Right ventricle myocardium superior (tissue), 1 donor: ENCODE measurements around the gene UFSP1. TPM values are rescaled to one million over a fixed set of nuclear protein-coding genes. Genes with fewer than 3 reads are reported as not detected.

Source experiments
- ATAC-seq: fragments of 200-7000 bp; cut with Tn5 transposase; one replicate; pipeline ENCODE4 v1.9.1; 2020; ENCODE audit warnings: mild to moderate bottlenecking; ENCODE audit not compliant: poor library complexity
- DNase-seq: peaks from one replicate; pipeline ENCODE4 v3.0.0-alpha.2; 2020
- intact Hi-C: fragments of 100-400 bp; cut with DNase I; formaldehyde crosslinking; loops from one replicate; pipeline ENCODE4 v1.11.2; 2022
- total RNA-seq: library from RNA; stranded (reverse); fragmentation: NEBNext Ultra II Directional; extraction: Animal tissue kit (Norgen Biotek cat#: 25700); gene quantifications from one replicate; pipeline ENCODE4 v1.2.1, GENCODE V29; 2021
- donor health status: DM: no; HTN: yes; CAD: no; lungs with severe emphysema.

UFSP1 gene
- total RNA-seq, 1 donor from 2014 or later = 2.2 TPM

DNA sequence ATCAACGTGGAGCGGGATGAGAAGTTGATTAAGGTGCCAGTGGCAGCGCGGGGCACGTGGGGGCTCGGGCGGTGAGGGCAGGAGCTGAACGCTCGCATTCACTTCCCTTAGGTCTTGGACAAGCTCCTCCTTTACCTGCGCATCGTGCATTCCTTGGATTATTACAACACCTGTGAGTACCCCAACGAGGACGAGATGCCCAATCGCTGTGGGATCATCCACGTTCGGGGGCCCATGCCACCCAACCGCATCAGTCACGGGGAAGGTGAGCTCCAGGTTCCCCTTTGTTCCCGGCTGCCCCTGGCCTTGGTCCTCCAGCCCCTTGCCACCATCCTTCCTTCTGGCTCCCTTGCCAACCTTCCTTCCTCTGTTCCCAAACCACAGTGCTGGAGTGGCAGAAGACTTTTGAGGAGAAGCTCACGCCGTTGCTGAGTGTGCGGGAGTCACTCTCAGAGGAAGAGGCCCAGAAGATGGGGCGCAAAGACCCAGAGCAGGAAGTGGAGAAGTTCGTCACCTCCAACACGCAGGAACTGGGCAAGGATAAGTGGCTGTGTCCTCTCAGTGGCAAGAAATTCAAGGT, 2.5 kb downstream of the UFSP1 start:
- intact Hi-C loops = no loop called here
- ATAC-seq = no peak
- DNase-seq = no peak

DNA sequence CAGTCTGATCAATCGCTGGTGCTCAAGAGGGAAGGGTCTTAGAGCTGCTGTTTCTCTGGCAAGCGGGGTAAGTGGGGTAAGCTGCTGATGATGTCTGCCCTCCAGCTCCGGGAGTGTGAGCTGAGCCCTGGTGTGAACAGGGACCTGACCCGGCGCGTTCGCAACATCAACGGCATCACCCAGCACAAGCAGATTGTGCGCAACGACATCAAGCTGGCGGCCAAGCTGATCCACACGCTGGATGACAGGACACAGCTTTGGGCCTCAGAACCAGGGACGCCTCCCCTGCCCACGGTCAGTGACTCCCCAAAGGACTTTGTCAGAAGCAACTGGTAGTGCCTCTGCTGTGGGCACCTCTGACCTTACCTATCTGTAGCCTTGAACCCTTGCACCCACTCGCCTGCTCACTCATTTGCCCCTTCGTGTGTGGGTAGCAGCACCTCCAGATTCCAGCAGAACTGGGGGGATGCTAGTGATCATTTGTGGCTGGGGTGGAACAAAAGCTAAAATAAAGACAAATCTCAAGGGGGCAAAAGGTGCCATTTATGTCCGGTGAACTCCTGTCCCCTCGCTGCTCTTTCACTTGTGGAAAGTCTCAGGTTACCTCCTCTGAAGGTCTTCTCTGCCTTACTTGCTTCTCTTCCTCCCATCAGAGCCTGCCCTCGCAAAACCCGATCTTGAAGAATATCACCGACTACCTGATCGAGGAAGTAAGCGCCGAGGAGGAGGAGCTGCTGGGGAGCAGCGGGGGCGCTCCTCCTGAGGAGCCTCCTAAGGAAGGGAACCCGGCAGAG, 3.2 kb downstream of the UFSP1 start:
- no peak for ATAC-seq
- intact Hi-C loops = no loop called here

DNA sequence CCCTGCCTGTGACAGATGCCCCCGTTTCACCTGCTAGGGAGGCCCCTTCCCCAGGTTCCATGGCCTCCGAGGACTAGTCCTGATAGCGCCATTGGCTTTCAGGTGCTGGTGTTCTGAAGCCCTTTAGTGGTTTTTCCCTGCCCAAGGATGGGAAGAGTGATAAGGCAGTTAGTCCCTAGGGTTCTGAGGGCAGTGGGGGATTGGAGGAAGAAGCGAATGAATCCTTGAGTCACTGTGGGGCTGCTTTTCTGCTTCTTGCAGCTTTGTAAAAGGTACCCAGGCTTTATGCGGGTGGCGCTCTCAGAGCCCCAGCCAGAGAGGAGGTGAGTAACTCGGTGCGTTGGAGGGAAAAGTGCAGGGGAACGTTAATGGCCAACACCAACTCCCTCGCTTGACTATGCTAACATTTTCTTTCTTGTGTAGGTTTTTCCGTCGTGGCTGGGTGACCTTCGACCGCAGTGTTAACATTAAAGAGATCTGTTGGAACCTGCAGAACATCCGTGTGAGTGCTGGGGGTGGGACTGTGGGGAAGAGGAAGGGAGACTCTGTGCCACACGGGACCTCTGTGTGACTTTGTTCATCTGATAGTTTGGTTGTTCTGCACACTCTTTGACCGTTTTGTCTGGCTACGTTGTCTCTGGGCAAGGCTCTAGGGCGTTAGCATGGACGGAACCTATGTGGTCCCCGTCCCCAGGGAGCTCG, 3.9 kb downstream of the UFSP1 start:
- ATAC-seq = no peak
- DNase-seq = no peak
- intact Hi-C loops = no loop called here

More for the DNA sequence above, 3.2 kb downstream of the UFSP1 start:
- no peak for DNase-seq

DNA sequence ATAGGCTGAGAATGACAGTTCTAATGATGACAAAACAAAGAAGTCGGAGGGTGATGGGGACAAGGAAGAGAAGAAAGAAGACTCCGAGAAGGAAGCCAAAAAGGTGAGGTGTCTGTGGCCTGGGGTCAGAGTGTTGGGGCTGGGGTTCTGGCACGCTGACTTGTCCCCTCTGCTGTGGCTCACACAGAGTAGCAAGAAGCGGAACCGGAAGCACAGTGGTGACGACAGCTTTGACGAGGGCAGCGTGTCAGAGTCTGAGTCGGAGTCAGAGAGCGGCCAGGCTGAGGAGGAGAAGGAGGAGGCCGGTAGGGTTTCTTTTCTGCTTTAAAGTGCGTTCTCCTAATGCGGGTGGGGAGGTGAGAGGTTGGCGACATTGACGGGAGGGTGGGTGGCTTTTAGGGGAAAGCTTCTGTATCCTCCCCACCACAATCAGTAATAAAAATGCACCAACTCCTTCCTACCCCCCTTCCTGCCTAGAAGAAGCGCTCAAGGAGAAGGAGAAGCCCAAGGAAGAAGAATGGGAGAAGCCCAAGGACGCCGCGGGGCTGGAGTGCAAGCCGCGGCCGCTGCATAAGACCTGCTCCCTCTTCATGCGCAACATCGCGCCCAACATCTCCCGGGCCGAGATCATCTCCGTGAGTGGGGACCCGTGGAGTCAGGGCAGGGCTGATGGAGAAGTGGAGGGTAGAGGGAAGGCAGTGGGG, 4.6 kb downstream of the UFSP1 start:
- DNase-seq (no peak), ATAC-seq (no peak)
- intact Hi-C loops = no loop called here

DNA sequence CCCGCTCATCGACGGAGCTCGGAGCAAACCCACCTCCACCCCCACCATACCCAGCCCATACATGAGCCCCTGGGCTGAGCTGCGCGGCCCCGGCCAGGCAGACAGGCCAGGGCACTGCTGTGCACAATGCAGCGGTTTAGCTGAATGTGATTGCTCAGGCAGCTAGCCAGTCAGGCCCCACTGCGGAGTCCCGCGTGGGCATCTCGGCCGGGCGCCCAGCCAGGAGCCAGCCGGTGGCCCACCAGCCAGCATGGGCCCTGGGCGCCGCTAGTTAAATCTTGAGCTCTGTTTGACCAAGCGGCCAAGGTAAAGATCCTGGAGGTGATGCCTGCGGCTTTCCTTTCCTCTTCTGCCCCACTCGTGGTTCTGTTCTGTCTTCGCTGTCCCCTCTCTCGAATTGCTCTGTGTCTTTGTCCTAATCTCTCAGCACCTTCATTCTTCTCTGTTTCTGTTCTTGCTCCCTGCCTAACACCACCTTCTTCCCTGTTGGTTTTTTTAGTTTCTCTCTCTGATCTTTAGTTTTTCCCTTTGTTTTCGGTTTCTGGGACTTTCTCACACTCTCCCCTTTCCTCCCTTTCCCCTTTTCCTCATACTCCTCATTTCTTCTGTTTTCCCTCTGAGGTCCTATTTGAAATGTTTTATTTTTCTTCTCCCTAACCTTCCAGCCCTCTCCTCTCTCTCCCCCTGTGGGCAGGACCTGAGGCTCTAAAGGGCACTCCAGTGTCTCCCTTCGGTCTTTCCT, 6.6 kb downstream of the UFSP1 start:
- intact Hi-C loops = no loop called here
- no peak for ATAC-seq
- no peak for DNase-seq

DNA sequence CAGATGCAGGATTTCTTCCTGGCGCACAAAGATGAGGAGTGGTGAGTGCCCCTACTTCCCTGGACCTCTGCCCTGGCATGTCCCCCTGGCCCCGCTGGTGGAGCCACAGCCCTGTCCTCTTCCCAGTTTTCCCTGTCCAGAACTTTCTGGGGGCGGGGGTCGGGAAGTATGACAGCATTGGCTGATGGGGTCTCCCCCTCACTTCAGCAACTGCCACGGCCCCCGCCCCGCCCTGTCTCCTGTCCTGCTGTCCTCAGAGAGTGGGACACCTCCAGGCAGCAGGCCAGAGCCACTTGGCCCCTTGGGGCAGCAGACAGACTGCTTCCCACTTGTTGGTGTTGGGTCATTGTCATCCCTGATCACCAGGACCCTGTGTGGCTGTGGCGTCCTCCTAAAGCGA, 7.3 kb downstream of the UFSP1 start:
- no peak for ATAC-seq
- intact Hi-C loops = no loop called here

DNA sequence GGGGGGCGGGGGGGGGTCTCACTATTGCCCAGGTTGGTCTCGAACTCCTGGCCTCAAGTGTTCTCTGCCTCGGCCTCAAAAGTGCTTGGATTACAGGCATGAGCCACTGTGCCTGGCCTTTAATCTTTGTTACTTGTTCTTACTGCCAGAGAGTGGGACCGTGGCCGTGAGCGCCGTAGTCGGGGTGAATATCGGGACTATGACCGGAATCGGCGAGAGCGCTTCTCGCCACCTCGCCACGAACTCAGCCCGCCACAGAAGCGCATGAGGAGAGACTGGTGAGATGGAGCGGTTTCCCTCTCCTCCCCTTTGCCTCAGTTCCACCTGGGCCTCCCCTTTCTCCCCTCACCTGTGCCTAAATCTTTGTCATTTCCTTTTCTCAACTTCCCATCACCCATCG, 8.4 kb downstream of the UFSP1 start:
- intact Hi-C loops = no loop called here
- DNase-seq = no peak
- ATAC-seq = no peak

More for the DNA sequence above, 7.3 kb downstream of the UFSP1 start:
- DNase-seq = no peak

DNA sequence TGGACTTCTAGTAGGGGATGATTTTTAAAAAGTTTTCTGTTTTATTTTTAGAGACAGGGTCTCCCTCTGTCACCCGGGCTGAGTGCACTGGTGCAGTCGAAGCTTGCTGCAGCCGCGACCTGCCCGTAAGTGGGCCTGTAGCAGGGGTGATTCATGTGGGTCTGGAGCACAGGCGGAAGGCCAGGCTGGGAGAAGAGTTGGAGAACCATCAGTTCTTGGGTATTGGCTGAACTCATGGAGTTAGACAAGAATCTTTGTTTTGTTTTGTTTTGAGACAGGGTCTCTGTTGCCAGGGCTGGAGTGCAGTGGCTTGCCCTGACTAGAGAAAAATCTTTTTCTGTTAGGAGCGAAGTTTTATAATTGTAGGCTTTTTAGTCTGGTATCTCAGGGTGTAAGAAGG, 8.9 kb downstream of the UFSP1 start:
- DNase-seq (no peak), ATAC-seq (no peak)
- intact Hi-C loops = no loop called here

DNA sequence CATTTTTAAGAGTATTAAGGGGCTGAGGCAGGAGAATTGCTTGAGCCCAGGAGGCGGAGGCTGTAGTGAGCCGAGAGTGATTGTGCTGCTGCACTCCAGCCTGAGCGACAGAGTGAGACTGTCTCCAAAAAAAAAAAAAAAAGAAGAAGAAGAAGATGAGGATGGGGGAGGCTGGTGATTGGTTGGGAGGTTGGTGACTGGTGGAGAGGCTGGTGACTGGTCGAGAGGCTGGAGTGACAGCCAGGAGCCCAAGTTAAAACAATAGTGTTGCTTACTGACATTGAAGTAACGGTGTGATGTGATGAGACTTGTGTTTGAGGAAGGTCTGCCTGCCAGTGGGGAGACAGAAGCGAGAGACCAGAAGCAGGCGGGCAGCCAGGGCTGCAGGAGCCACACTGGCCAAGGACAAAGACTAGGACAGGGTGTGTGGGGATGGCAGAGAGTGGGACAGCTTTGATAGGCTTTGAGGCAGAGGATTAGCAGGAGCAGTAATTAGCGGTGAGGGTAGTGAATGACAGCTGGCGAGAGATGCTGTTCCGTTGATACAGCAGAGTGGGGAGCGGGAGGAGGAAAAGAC, 9.7 kb downstream of the UFSP1 start:
- intact Hi-C loops = no loop called here

DNA sequence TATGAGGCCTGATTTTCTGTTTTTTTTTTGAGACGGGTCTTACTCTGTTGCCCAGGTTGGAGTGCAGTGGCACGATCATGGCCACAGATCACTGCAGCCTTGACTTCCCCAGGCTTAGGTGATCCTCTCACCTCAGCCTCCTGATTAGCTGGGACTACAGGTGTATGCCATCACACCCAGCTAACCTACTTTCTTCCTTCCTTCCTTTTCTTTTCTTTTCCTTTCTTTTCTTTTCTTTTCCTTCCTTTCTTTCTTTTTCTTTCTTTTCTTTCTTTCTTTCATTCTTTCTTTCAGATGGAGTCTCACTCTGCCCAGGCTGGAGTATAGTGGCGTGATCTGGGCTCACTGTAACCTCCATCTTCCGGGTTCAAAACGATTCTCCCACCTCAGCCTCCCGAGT, 10.8 kb downstream of the UFSP1 start:
- DNase-seq (no peak), ATAC-seq (no peak)
- intact Hi-C loops = no loop called here

More for the DNA sequence above, 9.7 kb downstream of the UFSP1 start:
- ATAC-seq (peak; percentile 57), DNase-seq (no peak)

DNA sequence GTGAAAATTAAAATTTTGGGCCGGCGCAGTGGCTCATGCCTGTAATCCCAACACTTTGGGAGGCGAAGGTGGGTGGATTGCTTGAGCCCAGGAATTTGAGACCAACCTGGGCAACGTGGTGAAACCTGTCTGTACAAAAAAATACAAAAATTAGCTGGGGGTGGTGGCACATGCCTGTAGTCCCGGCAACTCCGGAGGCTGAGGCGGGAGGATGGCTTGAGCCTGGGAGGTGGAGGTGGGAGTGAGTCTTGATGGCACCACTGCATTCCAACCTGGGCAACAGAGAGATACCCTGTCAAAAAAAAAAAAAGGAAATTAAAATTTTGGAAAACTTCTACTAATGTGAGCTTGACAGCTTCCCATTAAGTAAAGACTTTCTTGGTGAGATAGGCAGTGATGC, 11.5 kb downstream of the UFSP1 start:
- no peak for ATAC-seq
- no peak for DNase-seq
- intact Hi-C loops = no loop called here

DNA sequence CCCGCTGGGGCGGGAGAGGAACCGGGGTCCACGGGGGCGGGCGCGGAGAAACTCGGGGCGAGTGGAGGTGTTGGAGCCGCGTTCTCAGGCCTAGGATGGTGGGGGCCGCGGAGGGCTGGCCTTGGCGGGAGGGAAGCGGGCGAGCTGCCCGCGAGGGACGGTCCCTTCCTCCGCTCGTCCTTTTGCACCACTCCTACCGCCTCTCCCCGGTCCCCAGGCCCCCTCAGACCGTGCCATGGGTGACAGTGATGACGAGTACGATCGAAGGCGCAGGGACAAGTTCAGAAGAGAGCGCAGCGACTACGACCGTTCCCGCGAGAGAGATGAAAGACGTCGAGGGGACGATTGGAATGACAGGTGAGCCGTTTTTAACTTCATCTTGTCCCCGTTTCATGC, 14.2 kb downstream of the UFSP1 start:
- DNase-seq (no peak), ATAC-seq (peak; percentile 44)
- intact Hi-C loops = no loop called here

DNA sequence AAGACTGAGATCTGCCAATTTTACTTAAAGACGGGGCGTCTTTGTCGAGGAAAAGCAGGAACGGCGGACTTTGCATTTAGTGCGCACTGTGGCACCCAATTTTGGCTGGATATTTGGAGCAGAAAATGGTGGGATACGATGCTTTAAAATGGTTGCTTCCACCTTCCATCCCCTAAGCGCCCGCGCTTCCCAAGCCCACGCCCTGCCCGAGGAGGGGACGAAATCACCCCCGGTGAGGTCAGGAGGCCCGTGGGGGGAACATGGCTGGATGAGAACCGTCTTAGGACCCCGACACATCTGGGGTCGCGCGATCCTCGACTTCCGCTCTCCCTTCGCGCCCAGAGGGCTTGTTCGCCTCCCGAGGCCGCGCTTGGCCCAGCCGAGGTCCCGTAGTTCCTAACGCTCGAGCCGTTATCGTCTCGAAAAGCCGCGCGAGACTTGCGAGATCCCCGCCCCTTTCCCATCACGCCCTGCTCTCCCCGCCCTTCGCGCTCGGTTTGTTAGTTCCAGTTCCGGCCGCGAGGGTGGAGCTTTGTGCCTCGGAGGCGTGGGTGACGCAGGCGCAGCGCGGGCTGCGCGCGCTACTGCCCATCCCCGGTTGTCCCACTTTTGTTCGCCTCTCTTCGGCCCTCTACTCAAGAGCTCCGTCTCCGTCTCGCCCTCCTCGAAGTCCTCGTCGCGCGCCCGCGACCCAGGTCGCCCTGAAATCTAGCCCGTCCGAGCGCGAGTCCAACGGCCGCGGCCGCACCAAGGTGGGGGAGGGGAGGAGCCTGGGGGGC, 14.7 kb downstream of the UFSP1 start, which contains the start of gene SRRT:
Gene SRRT (plus strand): TSS at position 527 of the 779 bp plus-strand sequence. CDS start 488 bp downstream, outside the sequence.
- DNase-seq (peak; percentile 99), ATAC-seq (peak; percentile 98)
- intact Hi-C loops = no loop called here

DNA sequence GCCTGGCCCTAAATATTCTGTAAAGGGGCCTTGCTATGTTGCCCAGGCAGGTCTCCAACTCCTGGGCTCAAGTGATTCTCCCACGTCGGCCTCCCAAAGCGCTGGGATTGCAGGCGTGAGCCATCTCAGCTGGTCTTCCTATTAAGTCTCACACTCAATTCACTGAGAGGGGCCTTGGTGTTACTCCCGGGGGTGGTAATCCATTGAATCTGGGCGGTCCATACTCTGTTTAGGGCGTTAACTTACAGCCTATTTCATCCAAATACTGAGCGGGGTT, 15.3 kb downstream of the UFSP1 start:
- intact Hi-C loops = no loop called here
- ATAC-seq (peak; percentile 1), DNase-seq (no peak)

DNA sequence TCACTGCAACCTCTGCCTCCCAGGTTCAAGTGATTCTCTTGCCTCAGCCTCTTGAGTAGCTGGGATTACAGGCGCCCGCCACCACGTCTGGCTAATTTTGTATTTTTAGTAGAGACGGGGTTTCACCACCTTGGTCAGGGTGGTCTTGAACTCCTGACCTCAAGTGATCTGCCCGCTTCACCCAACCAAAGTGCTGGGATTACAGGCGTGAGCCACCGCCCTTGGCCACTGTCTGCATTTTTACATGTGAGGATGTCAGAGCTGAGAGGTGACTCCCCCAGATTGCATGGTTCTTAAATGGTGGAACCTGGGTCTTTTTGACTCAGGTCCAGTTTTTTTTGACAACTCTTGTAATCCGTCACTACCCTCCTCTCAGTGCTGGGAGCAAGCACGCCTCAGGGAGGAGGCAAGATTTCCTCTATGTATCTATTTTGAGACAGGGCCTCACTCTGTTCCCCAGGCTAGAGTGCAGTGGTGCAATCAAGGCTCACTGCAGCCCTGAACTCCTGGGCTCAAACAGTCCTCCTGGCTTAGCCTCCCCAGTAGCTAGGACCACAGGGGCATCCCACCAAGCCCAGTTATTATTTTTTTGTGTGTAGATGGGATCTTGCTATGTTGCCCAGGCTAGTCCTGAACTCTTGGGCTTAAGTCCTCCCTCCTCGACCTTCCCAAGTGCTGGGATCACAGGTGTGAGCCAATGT, 15.8 kb downstream of the UFSP1 start:
- ATAC-seq = no peak
- intact Hi-C loops = no loop called here
- no peak for DNase-seq

DNA sequence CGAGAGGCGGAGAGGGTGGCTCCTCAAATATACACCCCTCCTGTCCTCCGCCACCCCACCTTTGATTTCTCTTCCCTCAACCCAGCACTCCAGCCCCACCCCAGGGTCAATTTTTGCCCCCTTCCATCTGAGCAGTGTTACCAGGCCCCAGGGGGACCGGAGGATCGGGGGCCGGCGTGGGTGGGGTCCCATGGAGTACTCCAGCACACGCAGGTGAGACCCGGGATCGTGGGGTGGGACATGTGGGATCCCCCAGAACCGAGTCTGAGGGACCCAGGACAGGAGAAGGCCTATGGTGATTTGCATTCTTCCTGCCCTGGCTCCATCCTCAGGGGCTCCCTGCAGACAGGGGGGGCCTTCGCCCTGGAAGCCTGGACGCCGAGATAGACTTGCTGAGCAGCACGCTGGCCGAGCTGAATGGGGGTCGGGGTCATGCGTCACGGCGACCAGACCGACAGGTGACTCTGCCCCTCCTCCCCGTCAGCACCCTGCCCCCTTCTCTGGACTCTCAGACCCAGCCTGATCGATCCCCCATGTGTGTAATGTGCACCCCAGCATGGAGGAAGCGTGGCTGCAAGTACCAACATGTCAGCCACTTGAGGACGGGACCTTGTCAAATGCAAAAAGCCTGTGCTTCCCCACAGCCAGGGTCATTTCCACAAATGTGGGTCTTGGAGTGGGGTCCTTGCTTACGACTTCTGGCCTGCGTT, 21.6 kb downstream of the UFSP1 start:
- ATAC-seq (peak; percentile 3), DNase-seq (no peak)
- intact Hi-C loops = no loop called here
